NCI-H69 (cell line): ENCODE results near the gene ATP6V1G1.
A peak's percentile ranks its signal among the peaks of the same experiment; 100 is the strongest.

Experiments
- DNase-seq: peaks from one replicate; lab custom pipeline; 2025; lab: John Stamatoyannopoulos, UW

ATP6V1G1 gene

GRCh38 chr9:114612272-114612923, 24.8 kb downstream of the ATP6V1G1 start:
- peak; percentile 74 for DNase-seq

- DNase-seq, result peak; percentile 33
Measured at GRCh38 chr9:114613087-114613486, 25.5 kb downstream of the ATP6V1G1 start.

GRCh38 chr9:114613919-114614318, 26.4 kb downstream of the ATP6V1G1 start:
- no peak for DNase-seq

GRCh38 chr9:114614373-114614772, 26.8 kb downstream of the ATP6V1G1 start:
- DNase-seq, result no peak

- DNase-seq, result peak; percentile 59
Measured at GRCh38 chr9:114616684-114617520, 29.3 kb downstream of the ATP6V1G1 start.

GRCh38 chr9:114619191-114619761, 31.7 kb downstream of the ATP6V1G1 start:
- DNase-seq, result no peak

GRCh38 chr9:114621561-114621960, 34.0 kb downstream of the ATP6V1G1 start:
- DNase-seq, result no peak

- DNase-seq, result no peak
Measured at GRCh38 chr9:114621975-114622609, 34.5 kb downstream of the ATP6V1G1 start.

GRCh38 chr9:114624677-114625076, 37.1 kb downstream of the ATP6V1G1 start:
- no peak for DNase-seq

- no peak for DNase-seq
Measured at GRCh38 chr9:114626415-114627020, 38.9 kb downstream of the ATP6V1G1 start.

- DNase-seq, result no peak
Measured at GRCh38 chr9:114627553-114627952, 40.0 kb downstream of the ATP6V1G1 start.

GRCh38 chr9:114629563-114630090, 42.1 kb downstream of the ATP6V1G1 start:
- DNase-seq, result no peak

- no peak for DNase-seq
Measured at GRCh38 chr9:114631166-114631565, 43.6 kb downstream of the ATP6V1G1 start.

- DNase-seq, result no peak
Measured at GRCh38 chr9:114633438-114634089, 46.0 kb downstream of the ATP6V1G1 start.

GRCh38 chr9:114634387-114634786, 46.8 kb downstream of the ATP6V1G1 start:
- no peak for DNase-seq

GRCh38 chr9:114638404-114638803, 50.8 kb downstream of the ATP6V1G1 start:
- DNase-seq, result no peak

GRCh38 chr9:114641967-114642366, 54.4 kb downstream of the ATP6V1G1 start:
- DNase-seq, result no peak

- DNase-seq, result no peak
Measured at GRCh38 chr9:114643001-114643400, 55.4 kb downstream of the ATP6V1G1 start.

- no peak for DNase-seq
Measured at GRCh38 chr9:114643896-114644295, 56.3 kb downstream of the ATP6V1G1 start.
